Renal cortex interstitium (tissue), 11 donors: ENCODE results near the gene DPP3. TPM values are rescaled to one million over a fixed set of nuclear protein-coding genes. Genes with fewer than 3 reads are reported as not detected.
"Not testable (repeated sequence)": the region's sequence is repeated elsewhere in the genome, so short reads cannot be mapped to it uniquely, and the experiment has no call there.

Source experiments
- DNase-seq, 11 donors: peaks; one replicate each; pipeline ENCODE4 v3.0.0-alpha.2; 2013; ENCODE audit warnings: low read depth in 9 of 11, low spot score in 4 of 11; ENCODE audit errors: extremely low read depth in 1 of 11
- polyA plus RNA-seq, 3 donors: library from polyadenylated mRNA; unstranded; fragments of 120-200 nt; gene quantifications; one replicate each; pipeline ENCODE4 v1.2.1, GENCODE V29; 2013; ENCODE audit not compliant: insufficient read length in 3 of 3

Gene DPP3
- polyA plus RNA-seq, 3 donors: 20.0 to 26.1 (median 23.6) TPM

GRCh38 chr11:66459138-66459778 lies 21.0 kb upstream of the DPP3 start:
- no peak for DNase-seq

DNA sequence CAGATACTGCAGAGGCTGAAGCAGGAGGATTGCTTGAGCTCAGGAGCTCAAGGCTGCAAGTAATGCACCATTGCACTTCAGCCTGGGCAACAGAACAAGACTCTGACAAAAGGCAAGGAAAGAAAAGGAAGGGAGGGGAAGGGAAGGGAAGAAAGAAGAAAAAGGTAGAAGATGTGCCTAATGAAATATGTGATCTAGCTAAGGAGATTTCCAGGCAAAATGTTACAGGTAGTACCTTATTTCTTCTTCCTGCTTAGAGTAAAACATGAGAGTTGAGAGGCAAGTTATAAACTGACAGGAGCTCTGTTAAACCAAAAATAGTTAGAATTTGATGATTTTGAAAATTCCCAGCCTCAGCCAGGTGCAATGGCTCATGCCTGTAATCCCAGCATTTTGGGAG lies 18.2 kb upstream of the DPP3 start:
- DNase-seq: no peak

DNA sequence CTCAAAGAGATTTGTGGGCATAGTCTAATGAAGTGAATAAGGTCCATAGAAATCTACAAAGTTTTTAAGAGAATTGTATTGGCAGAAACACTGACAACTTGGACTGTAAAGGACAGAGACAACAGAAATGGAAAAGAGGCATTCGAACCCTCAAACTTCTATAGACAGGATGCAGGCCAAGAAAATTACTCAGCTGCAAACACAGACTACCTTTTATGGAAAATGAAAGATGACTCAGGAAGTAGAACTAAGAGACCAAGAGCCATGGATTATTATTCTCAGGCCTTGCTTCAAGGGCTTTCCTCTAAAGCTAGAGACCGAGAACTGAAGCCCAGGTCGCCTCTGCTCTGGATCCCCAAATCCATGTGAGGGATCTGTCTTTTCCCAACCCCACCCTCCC lies 17.3 kb upstream of the DPP3 start:
- no peak for DNase-seq

GRCh38 chr11:66464116-66464515 lies 16.1 kb upstream of the DPP3 start:
- DNase-seq: not testable (repeated sequence)

GRCh38 chr11:66464916-66465315 lies 15.3 kb upstream of the DPP3 start:
- DNase-seq: no peak

- DNase-seq: no peak
Measured at GRCh38 chr11:66465373-66466224, 14.6 kb upstream of the DPP3 start.

DNA sequence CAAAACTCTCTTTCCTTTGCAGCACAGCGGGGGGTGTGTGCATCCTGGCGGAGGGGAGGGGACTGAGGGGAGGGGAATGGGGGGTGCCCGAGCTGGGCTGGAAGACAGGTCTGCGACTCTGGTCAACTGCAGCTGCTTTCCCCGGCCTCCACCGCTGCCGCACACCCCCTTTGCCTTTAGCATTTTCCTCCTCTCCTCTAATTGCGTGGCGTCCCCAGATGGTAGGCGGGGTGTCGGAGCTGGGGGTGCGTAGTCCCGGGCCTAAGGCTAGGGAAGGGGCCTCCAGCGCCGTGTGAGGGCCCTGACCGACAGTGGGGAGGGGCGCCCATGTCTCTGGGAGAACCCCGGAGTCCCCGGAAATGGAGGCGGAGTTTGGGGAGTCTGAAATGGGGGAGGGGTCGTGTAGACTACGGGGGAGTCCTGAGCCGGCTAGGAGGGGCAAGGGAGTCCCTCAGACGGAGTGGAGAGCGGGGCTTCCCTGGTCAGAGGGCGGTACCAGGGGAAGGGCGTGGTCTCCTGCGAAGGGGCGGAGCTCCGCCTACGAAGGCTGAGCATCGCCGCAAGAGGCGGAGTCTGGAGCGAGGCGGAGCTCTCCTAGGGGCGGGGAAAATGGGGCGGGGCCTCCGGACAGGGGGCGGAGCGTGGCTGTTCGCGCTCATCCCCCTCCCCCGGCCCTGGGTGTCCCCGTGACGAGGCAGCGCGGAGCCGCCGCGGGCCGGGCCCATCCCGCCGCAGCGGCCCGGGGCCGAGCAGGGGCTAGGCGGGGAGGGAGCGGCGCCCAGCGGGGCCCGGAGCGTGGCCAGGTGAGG lies 13.8 kb upstream of the DPP3 start, which contains the start of gene PELI3:
Gene PELI3, plus strand, starts transcription at position 681 of the 809 bp plus-strand sequence. CDS start 1,224 bp downstream, outside the sequence.
- DNase-seq: peak; percentile 81 to 91 (median 89)

DNA sequence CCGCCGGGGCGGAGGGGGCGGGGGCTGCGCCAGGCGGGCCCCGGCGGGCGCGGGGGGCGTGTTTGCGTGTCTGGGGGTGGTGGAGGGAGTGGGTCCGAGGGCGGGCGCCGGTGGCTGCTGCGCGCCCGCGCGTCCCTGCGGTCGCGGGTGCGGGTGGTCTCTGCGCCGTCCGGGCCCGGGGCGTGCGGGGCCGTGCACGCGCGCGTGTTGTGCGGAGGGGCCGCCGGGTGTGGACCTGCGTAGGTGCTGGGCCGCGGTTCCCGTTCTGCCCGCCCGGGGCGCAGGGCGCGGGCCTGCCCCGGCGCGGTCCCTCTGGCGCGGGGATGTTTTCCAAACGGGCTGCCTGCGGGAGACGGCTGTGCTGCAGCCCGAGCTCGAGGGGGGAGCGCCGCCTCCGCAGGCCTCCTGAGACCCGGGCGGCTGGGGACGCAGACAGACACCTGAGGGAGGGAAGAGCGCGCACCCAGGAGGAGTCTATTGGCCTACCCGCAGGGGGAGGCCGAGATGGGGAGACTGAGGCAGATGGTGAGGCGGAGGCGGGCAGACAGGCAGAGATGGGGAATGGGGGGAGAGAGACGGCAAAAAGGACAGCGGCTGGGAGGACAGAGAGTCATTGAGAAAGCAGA lies 13.1 kb upstream of the DPP3 start:
- DNase-seq: peak in 3 of 11 donors; percentile 10 to 31 (median 12)

DNA sequence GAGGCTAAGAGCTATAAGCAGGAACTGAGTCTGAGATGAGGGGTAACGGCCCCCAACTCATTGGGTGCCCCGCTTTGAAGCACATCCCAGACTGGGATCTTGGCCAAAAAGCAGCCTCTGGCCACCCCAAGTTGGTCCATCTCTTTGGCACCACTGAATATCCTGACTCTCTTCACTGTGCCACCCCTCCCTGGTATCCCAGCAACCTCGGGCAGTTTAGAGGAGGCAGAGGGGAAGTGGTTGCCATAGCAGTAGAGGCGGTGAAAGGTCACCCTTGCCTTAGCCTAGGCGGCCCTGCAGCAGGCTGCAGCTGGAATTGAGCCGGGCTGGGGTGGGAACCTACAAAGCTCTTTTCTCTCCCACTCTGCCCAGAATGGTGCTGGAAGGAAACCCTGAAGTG lies 12.5 kb upstream of the DPP3 start:
- DNase-seq: no peak

- DNase-seq: no peak
Measured at GRCh38 chr11:66468691-66469090, 11.5 kb upstream of the DPP3 start.

DNA sequence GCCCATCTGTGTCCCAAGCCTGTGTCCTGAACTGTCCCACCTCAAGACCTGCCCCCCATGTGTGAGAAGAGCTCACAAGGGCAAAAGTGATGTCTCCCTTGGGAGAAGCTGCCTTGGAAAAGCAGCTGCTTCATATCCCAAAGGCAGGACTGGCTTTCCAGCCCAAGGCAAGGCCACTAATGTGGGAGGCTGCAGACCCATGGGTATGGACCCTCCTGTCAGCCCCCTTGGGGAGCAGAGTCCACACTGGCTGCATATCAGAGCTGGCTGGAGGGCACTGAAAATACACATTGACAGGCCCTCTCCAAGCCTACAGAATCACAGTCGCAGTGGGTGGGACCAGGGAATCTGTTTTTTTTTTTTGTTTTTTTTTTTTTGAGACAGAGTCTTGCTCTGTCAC lies 10.8 kb upstream of the DPP3 start:
- DNase-seq: no peak

DNA sequence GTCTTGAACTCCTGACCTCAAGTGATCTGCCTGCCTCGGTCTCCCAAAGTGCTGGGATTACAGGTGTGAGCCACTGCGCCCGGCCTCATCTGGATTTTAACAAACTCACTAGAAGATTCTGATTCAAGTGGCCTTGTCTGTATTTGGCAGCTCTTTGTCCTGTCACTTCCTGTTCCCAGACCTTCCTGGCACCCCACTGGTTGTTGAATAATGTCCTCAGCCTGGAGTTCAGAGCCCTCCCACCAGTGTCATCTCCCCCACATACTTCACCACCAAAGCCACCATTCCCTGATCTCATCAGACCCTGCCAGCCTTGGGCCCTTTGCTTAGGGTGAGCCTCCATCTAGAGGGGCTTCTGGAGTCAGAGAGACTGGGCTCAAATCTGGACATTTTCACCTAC lies 10.2 kb upstream of the DPP3 start:
- no peak for DNase-seq

DNA sequence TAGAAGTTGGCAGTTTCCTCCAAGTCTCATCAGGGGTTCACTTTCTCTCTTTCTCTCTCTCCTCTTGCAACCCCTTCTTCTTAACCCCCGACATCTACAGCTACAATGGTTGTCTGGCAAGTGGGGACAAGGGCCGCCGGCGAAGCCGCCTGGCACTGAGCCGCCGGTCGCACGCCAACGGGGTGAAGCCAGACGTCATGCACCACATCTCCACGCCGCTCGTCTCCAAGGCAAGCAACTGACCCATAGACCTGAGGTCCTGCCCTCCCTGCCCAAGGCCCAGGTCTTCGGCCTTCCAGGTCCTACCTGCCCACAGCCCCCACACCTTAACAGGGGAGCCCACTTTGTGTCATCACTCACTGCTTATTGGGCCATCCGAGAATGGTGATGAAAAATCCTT lies 9.1 kb upstream of the DPP3 start:
- no peak for DNase-seq

DNA sequence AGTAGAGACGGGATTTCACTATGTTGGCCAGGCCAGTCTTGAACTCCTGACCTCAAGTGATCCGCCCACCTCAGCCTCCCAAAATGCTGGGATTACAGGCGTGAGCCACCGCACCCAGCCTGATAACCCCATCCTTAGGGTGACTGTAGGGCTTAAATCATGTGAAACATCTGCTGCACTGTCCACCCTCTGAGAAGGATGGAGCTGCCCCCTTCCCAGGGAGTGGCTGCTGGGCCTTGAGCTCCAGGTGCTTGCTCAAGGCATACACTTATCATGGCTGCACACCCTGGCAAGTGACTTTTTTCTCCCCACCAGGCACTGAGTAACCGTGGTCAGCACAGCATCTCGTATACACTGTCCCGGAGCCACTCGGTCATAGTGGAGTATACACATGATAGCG lies 8.2 kb upstream of the DPP3 start:
- DNase-seq: no peak

- DNase-seq: no peak
Measured at GRCh38 chr11:66473167-66473566, 7.1 kb upstream of the DPP3 start.

GRCh38 chr11:66473608-66474515 lies 6.4 kb upstream of the DPP3 start:
- DNase-seq: no peak

DNA sequence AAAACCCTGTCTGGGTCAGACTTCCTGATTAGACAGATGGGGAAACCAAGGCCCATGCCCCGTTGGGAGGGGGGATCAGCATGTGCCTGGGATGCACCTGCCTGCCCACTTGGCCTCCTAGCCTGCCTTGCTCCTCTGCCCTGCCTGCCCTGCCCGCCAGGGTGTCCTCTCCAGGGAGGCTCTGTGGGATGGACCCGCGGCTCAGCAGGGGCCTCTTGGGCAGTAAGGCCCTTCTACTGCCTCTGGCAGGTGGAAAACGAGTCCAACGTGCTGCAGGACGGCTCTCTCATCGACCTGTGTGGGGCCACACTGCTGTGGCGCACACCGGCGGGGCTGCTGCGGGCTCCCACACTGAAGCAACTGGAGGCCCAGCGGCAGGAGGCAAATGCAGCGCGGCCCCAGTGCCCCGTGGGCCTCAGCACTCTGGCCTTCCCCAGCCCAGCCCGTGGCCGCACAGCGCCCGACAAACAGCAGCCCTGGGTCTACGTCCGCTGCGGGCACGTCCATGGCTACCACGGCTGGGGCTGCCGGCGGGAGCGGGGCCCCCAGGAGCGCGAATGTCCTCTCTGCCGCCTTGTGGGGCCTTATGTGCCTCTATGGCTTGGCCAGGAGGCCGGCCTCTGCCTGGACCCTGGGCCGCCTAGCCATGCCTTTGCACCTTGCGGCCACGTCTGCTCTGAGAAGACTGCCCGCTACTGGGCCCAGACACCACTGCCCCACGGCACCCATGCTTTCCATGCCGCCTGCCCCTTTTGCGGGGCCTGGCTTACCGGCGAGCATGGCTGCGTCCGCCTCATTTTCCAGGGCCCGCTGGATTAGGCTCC lies 4.7 kb upstream of the DPP3 start:
- DNase-seq: no peak
